T-helper 17 cell (primary cell): ENCODE data around the gene USP28. TPM values are rescaled to one million over a fixed set of nuclear protein-coding genes. Genes with fewer than 3 reads are reported as not detected.
A peak's percentile ranks its signal among the peaks of the same experiment; 100 is the strongest.
"Not testable (repeated sequence)": the region's sequence is repeated elsewhere in the genome, so short reads cannot be mapped to it uniquely, and the experiment has no call there.

Experiments
- ATAC-seq: fragments of 150-1000 bp; cut with Tn5 transposase; 2 replicates; pipeline ENCODE4 v1.10.0; 2021; ENCODE audit warnings: mild to moderate bottlenecking, moderate library complexity
- DNase-seq, 3 donors: peaks; one replicate each; pipeline versions ENCODE4 v3.0.0 to v3.0.0-alpha.2; 2020 to 2021
- H3K9me3 ChIP-seq: one replicate; pipeline ENCODE4 v1.7.0; 2013; ENCODE audit warnings: low read length, mild to moderate bottlenecking; ENCODE audit not compliant: control insufficient read depth, poor library complexity, severe bottlenecking
- H3K27ac Mint-ChIP-seq: one replicate; pipeline ENCODE4 v1.8.0; 2022; ENCODE audit warnings: mild to moderate bottlenecking, moderate library complexity, mixed read lengths
- H3K27me3 Mint-ChIP-seq: one replicate; pipeline ENCODE4 v1.8.0; 2022; ENCODE audit warnings: mixed read lengths
- H3K36me3 Mint-ChIP-seq: one replicate; pipeline ENCODE4 v1.8.0; 2022; ENCODE audit warnings: low read depth, mixed read lengths
- H3K4me1 Mint-ChIP-seq: one replicate; pipeline ENCODE4 v1.8.0; 2022; ENCODE audit warnings: mild to moderate bottlenecking, mixed read lengths
- H3K4me3 Mint-ChIP-seq: one replicate; pipeline ENCODE4 v1.8.0; 2022; ENCODE audit warnings: mild to moderate bottlenecking, moderate library complexity, mixed read lengths
- total RNA-seq, 4 donors: library from RNA in 2 of 4; stranded (reverse) in 2 of 4; gene quantifications; one replicate each; pipeline ENCODE4 v1.2.3 and lab custom pipeline; 2022 to 2026

Gene USP28, protein sequence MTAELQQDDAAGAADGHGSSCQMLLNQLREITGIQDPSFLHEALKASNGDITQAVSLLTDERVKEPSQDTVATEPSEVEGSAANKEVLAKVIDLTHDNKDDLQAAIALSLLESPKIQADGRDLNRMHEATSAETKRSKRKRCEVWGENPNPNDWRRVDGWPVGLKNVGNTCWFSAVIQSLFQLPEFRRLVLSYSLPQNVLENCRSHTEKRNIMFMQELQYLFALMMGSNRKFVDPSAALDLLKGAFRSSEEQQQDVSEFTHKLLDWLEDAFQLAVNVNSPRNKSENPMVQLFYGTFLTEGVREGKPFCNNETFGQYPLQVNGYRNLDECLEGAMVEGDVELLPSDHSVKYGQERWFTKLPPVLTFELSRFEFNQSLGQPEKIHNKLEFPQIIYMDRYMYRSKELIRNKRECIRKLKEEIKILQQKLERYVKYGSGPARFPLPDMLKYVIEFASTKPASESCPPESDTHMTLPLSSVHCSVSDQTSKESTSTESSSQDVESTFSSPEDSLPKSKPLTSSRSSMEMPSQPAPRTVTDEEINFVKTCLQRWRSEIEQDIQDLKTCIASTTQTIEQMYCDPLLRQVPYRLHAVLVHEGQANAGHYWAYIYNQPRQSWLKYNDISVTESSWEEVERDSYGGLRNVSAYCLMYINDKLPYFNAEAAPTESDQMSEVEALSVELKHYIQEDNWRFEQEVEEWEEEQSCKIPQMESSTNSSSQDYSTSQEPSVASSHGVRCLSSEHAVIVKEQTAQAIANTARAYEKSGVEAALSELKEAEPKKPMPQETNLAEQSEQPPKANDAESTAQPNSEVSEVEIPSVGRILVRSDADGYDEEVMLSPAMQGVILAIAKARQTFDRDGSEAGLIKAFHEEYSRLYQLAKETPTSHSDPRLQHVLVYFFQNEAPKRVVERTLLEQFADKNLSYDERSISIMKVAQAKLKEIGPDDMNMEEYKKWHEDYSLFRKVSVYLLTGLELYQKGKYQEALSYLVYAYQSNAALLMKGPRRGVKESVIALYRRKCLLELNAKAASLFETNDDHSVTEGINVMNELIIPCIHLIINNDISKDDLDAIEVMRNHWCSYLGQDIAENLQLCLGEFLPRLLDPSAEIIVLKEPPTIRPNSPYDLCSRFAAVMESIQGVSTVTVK
- total RNA-seq (10 to 100 TPM; 11.8 to 14.2 TPM), total RNA-seq (lab: John Stamatoyannopoulos, UW) (16.5 to 36.2 reads per million in 2 donors)

DNA sequence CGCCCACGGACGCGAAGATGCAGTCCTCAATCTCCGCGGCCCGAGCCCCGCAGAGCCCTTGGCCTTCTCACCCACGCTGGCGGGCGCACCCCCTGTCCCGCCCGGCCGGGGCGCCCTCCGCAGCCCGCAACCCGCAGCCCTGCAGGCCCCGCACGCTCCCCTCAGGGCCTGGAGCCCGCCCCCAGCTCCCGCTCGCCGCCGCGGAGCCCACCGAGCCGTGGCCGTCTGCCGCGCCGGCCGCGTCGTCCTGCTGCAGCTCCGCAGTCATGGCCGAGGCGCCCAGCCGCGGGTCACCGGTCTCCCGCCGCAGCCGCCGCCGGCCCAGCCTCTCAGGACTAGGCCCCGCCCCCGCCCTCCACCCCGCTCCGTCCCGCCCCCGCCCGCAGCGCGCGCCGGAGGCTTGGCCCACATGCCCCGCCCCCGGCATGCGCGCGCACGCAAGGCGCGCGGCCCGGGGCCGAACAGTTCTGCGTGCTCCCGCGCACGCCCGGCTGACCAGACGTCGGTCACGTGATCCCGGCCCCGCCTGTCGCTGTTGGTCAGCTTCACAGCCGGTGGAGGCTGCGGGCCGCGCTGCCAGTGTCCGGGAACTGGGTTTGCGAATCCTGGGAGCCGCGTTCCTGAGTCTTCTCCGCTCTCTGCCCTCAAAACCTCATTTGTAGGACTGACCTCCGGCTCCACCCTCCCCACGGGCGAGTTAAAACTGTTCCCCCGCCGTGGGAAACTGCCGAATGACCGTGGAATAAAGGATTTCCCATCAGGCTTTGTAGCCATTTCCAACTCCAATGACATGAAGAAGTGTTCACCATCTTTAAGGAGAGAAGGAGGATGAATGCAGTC, at the start of gene USP28:
TSS of gene USP28 (minus strand) at position 339 of the 840 bp plus-strand sequence. CDS start at position 268, 71 bp downstream.
- Mint-ChIP-seq H3K36me3 (no peaks in the 10 kb centered on the region), H3K27ac (peak within 1 kb of the TSS; percentile 93), H3K27me3 (no peaks in the 10 kb centered on the region), H3K4me1 (peaks cover 33% of the 10 kb centered on the region), H3K4me3 (peak within 1 kb of the TSS; percentile 95)
- DNase-seq (peak; percentile 64 to 81 (median 67)), ATAC-seq (peak; percentile 89)
- H3K9me3 ChIP-seq = no peaks in the 10 kb centered on the region

GRCh38 chr11:113923572-113923971, 48.2 kb upstream of the USP28 start:
- no peak for DNase-seq
- peaks cover 4% of the 10 kb centered on the region for H3K36me3 Mint-ChIP-seq
- peaks cover 27% of the 10 kb centered on the region for H3K27me3 Mint-ChIP-seq
- no peak overlapping the region for H3K27ac Mint-ChIP-seq
- ATAC-seq = no peak
- peaks cover 6% of the 10 kb centered on the region for H3K4me1 Mint-ChIP-seq
- no peaks in the 10 kb centered on the region for H3K9me3 ChIP-seq
- H3K4me3 Mint-ChIP-seq = no peak overlapping the region

DNA sequence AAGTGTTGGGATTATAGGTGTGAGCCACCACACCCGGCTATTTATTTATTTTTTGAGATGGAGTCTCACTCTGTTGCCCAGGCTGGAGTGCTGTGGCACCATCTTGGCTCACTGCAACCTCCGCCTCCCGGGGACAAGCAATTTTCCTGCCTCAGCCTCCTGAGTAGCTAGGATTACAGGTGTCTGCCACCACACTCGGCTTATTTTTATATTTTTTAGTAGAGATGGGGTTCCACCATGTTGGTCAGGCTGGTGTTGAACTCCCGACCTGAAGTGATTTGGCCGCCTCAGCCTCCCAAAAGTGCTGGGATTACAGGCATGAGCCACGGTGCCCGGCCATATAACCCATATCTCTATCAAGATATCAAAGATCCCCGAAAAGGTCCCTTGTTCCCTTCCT, 36.1 kb upstream of the USP28 start:
- peaks cover 37% of the 10 kb centered on the region for H3K27me3 Mint-ChIP-seq
- ATAC-seq, DNase-seq, H3K4me3 Mint-ChIP-seq, H3K4me1 Mint-ChIP-seq, H3K27ac Mint-ChIP-seq, H3K9me3 ChIP-seq, H3K36me3 Mint-ChIP-seq: not testable (repeated sequence)

- ATAC-seq (no peak), DNase-seq (no peak)
- Mint-ChIP-seq H3K4me3 (no peak overlapping the region), H3K27ac (no peak overlapping the region), H3K27me3 (peaks cover 29% of the 10 kb centered on the region), H3K36me3 (no peaks in the 10 kb centered on the region), H3K4me1 (peaks cover 2% of the 10 kb centered on the region)
- no peaks in the 10 kb centered on the region for H3K9me3 ChIP-seq
Measured at GRCh38 chr11:113908098-113908497, 32.7 kb upstream of the USP28 start.

DNA sequence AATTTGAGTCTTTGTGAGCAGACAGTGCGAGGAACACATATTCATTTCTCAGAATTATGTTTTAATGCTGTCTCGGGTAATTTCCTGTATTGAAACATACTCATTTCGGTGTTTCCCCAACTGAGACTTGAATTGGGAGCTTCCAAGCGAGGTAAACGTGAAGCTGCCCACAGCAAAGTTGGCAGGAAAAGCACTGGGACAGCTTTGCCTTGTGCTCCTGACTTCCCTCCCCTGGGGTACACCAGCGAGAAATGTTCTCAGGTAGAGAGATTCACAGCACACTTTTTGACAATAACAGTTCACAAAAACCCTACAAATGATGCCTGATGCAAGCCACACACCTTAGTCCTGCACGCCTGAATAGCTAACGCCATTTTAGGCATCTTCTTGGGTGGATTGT, 32.3 kb upstream of the USP28 start:
- Mint-ChIP-seq H3K36me3 (no peaks in the 10 kb centered on the region), H3K27me3 (peaks cover 32% of the 10 kb centered on the region), H3K4me3 (no peak overlapping the region), H3K27ac (no peak overlapping the region), H3K4me1 (peaks cover 2% of the 10 kb centered on the region)
- no peak for DNase-seq
- no peaks in the 10 kb centered on the region for H3K9me3 ChIP-seq
- no peak for ATAC-seq

DNA sequence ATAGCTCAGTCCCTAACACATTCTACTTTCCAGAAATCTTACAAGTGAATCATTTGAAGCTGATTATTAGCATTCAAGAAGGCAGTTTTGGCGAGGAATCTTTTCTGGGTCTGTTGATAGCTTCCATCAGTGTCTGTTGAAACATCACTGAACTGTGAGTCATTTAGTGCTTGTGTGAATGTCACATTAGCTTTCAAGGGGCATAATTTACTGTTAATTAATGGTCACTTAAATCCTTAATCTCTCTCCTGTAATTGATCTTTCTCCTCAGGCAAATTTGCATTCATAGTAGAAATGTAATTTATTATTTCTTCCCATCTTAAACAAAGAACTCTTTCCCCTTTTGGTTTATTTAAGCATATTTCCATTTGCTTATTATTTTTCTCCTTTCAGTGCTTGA, 31.8 kb upstream of the USP28 start:
- ATAC-seq = no peak
- peaks cover 3% of the 10 kb centered on the region for H3K36me3 Mint-ChIP-seq
- no peaks in the 10 kb centered on the region for H3K9me3 ChIP-seq
- DNase-seq = no peak
- H3K27ac Mint-ChIP-seq = no peak overlapping the region
- peaks cover 2% of the 10 kb centered on the region for H3K4me1 Mint-ChIP-seq
- H3K27me3 Mint-ChIP-seq = peaks cover 33% of the 10 kb centered on the region
- no peak overlapping the region for H3K4me3 Mint-ChIP-seq

DNA sequence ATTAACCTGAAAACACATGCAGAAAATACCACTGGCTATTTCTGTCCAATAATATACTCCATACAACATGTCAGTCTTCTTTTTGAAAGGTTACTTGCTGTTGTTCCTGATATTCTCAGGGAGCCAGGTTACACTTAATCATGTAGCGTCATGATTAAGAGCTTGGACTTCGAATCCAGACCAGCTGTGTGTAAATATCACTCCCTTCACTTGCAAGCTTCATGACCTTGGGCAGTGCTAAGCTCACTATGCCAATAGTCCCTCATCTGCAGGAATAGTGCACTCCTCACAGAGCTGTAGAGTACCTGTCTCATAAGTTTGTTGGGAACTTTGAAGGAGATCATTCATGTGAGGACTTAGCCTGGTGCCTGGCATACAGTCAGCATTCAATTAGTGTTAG, 31.1 kb upstream of the USP28 start:
- ATAC-seq = no peak
- H3K27me3 Mint-ChIP-seq = peaks cover 28% of the 10 kb centered on the region

DNA sequence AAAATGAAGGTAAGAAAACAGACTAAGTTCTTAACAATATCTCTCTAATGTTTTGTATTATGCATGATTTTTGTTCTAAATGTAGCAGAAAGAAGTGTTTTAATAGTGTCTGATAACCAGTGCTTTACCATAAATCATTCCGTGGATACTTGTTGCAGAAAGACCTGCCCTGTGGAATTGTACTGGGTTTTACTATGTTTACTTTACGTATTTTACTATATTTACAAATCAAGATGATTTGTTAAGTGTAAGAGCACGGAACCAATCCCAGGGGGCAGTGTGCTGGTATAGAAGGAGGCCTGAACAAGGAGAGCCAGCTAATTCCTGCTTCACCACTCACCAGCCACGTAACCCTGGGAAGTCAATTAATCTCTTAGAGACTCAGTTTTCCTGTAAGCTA, 30.7 kb upstream of the USP28 start:
- H3K9me3 ChIP-seq = no peaks in the 10 kb centered on the region
- H3K27ac Mint-ChIP-seq = no peak overlapping the region
- no peak for DNase-seq

More for the DNA sequence above, 31.1 kb upstream of the USP28 start:
- H3K36me3 Mint-ChIP-seq = peaks cover 3% of the 10 kb centered on the region
- H3K9me3 ChIP-seq = no peaks in the 10 kb centered on the region
- peaks cover 2% of the 10 kb centered on the region for H3K4me1 Mint-ChIP-seq
- H3K4me3 Mint-ChIP-seq = no peak overlapping the region
- DNase-seq = no peak
- no peak overlapping the region for H3K27ac Mint-ChIP-seq

GRCh38 chr11:113904379-113905101, 29.2 kb upstream of the USP28 start, which contains the start of gene HTR3B:
Gene HTR3B, plus strand, starts transcription at chr11:113904796. Its CDS starts 138 bp downstream, at chr11:113904934.
- peaks cover 2% of the 10 kb centered on the region for H3K4me1 Mint-ChIP-seq
- H3K4me3 Mint-ChIP-seq = no peak within 1 kb of the TSS
- no peaks in the 10 kb centered on the region for H3K9me3 ChIP-seq
- peaks cover 3% of the 10 kb centered on the region for H3K36me3 Mint-ChIP-seq
- H3K27me3 Mint-ChIP-seq = peaks cover 26% of the 10 kb centered on the region
- ATAC-seq (no peak), DNase-seq (no peak)
- no peak within 1 kb of the TSS for H3K27ac Mint-ChIP-seq

More for the DNA sequence above, 30.7 kb upstream of the USP28 start:
- ATAC-seq = no peak
- H3K4me1 Mint-ChIP-seq = peaks cover 2% of the 10 kb centered on the region
- H3K27me3 Mint-ChIP-seq = peaks cover 28% of the 10 kb centered on the region
- H3K4me3 Mint-ChIP-seq = no peak overlapping the region
- H3K36me3 Mint-ChIP-seq = peaks cover 3% of the 10 kb centered on the region

DNA sequence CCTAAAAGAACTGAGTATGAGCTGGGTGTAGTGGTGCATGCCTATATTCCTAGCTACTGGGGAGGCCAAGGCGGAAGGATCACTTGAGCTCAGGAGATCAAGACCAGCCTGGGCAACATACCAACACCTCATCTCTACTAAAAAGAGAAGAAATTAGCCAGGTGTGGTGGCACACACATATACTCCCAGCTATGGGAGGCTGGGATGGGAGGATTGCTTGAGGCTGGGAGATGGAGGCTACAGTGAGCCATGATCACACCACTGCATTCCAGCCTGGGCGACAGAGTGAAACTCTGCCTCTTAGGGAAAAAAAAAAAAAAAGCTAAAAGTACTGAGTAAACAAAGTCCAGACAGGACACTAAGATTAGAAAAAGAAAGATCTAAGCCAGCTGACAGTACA, 25.8 kb upstream of the USP28 start:
- Mint-ChIP-seq H3K27me3 (peaks cover 19% of the 10 kb centered on the region), H3K36me3 (peaks cover 3% of the 10 kb centered on the region), H3K4me3 (no peak overlapping the region), H3K4me1 (peaks cover 7% of the 10 kb centered on the region), H3K27ac (no peak overlapping the region)
- DNase-seq (no peak), ATAC-seq (no peak)
- H3K9me3 ChIP-seq = no peaks in the 10 kb centered on the region

DNA sequence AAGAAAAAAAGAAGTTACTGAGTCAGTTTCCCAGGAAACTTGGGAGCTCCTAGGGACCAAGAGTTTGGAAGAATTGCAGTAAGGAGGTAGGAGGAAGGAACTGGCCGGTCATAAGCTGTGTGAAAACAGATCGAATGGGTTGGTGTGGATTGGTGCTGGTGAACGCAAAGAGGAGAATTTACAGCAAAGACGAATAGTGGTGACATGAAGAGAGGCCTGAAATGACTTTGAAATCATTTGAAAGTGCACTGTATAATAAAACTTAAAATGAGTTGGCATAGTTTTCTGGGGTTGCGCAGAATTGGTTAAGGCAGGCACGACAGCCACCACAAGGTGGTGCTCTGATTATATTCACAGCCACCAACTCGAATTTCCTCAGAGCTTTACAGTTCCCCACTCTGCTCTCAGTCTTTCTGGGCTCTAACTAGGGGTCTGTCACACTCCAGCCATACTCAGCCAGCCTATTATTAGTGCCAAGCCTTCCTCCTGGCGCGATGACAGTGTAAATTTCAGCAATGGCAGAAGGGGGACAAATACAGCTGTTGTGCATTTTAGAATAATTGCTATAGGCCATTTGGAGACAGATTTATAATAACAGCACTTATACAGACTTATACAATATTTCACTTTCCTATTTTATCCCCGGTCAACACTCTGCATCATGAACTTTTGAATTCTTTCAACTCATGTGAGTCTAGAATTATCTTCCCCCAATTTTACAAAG, 20.9 kb upstream of the USP28 start:
- DNase-seq (peak in 1 of 3 donors; percentile 19), ATAC-seq (peak; percentile 72)
- Mint-ChIP-seq H3K27me3 (peaks cover 15% of the 10 kb centered on the region), H3K36me3 (no peaks in the 10 kb centered on the region), H3K4me1 (peaks cover 13% of the 10 kb centered on the region), H3K4me3 (no peak overlapping the region), H3K27ac (no peak overlapping the region)
- H3K9me3 ChIP-seq = no peaks in the 10 kb centered on the region
